Neuronal stem cell (in vitro differentiated cells): ENCODE data around the gene APOA1.

Source experiments
- DNase-seq: peaks from one replicate; pipeline ENCODE4 v3.0.0-alpha.2; 2013; ENCODE audit warnings: low spot score
- H2AFZ ChIP-seq: one replicate; pipeline ENCODE4 v1.6.1; 2013; ENCODE audit warnings: mild to moderate bottlenecking, low read length, inconsistent platforms
- H2AK5ac ChIP-seq: 2 replicates; pipeline ENCODE4 v1.6.1; 2013; ENCODE audit warnings: low read depth, mild to moderate bottlenecking, inconsistent platforms, low read length, moderate library complexity, mixed read lengths
- H2BK120ac ChIP-seq: 2 replicates; pipeline ENCODE4 v1.6.1; 2013; ENCODE audit warnings: low read depth, mild to moderate bottlenecking, inconsistent platforms, low read length, moderate library complexity, mixed read lengths
- H2BK12ac ChIP-seq: one replicate; pipeline ENCODE4 v1.6.1; 2013; ENCODE audit warnings: low read length, inconsistent platforms
- H2BK15ac ChIP-seq: 2 replicates; pipeline ENCODE4 v1.6.1; 2013; ENCODE audit warnings: mild to moderate bottlenecking, low read length, inconsistent platforms, mixed read lengths
- H2BK5ac ChIP-seq: one replicate; pipeline ENCODE4 v1.6.1; 2013; ENCODE audit warnings: inconsistent platforms, mild to moderate bottlenecking, low read length, moderate library complexity
- H3K14ac ChIP-seq: one replicate; pipeline ENCODE4 v1.6.1; 2013; ENCODE audit warnings: low read length, inconsistent platforms
- H3K18ac ChIP-seq: 2 replicates; pipeline ENCODE4 v1.6.1; 2013; ENCODE audit warnings: low read length, inconsistent platforms
- H3K23ac ChIP-seq: 2 replicates; pipeline ENCODE4 v1.6.1; 2013; ENCODE audit warnings: low read depth, mild to moderate bottlenecking, mixed read lengths, low read length, inconsistent platforms; ENCODE audit not compliant: poor library complexity
- H3K27ac ChIP-seq: replicated peaks from 3 replicates; pipeline ENCODE4 v1.5.1; 2013; ENCODE audit warnings: low read length, inconsistent platforms
- H3K27me3 ChIP-seq, 3 experiments: 2 replicates each; pipeline ENCODE4 v1.6.1; 2013; ENCODE audit warnings: low read length in 3 of 3, mild to moderate bottlenecking in 2 of 3, inconsistent platforms in 1 of 3, low read depth in 1 of 3, mixed read lengths in 1 of 3, moderate library complexity in 1 of 3; ENCODE audit not compliant: control insufficient read depth in 3 of 3, insufficient read depth in 3 of 3
- H3K36me3 ChIP-seq, 2 donors: replicated peaks in 1 of 2; 2 replicates each; pipeline ENCODE4 v1.6.1; 2013; ENCODE audit warnings: low read length in 2 of 2; ENCODE audit not compliant: control insufficient read depth in 2 of 2, insufficient read depth in 2 of 2
- H3K4ac ChIP-seq: 2 replicates; pipeline ENCODE4 v1.6.1; 2013; ENCODE audit warnings: inconsistent platforms, mild to moderate bottlenecking, low read length, moderate library complexity
- H3K4me1 ChIP-seq, 2 donors: 1 replicate in 1 of 2; 2 replicates in 1 of 2; pipeline ENCODE4 v1.6.1; 2013; ENCODE audit warnings: low read length in 2 of 2, low read depth in 1 of 2; ENCODE audit not compliant: control insufficient read depth in 2 of 2, insufficient read depth in 1 of 2
- H3K4me2 ChIP-seq: one replicate; pipeline ENCODE4 v1.6.1; 2013; ENCODE audit warnings: mild to moderate bottlenecking, low read length, inconsistent platforms; ENCODE audit not compliant: insufficient read depth, poor library complexity, severe bottlenecking
- H3K4me3 ChIP-seq, 2 donors: 2 replicates each; pipeline ENCODE4 v1.5.1; 2013; ENCODE audit warnings: low read length in 2 of 2, mild to moderate bottlenecking in 2 of 2, inconsistent platforms in 1 of 2, moderate library complexity in 1 of 2
- H3K79me1 ChIP-seq: one replicate; pipeline ENCODE4 v1.6.1; 2013; ENCODE audit warnings: low read depth, mild to moderate bottlenecking, inconsistent platforms, low read length, moderate library complexity
- H3K9ac ChIP-seq: one replicate; pipeline ENCODE4 v1.6.1; 2013; ENCODE audit warnings: mild to moderate bottlenecking, low read depth, low read length, inconsistent platforms; ENCODE audit not compliant: poor library complexity
- H3K9me3 ChIP-seq, 2 donors: replicated peaks in 1 of 2; 2 replicates each; pipeline versions ENCODE3 to v1.6.1; 2013; ENCODE audit warnings: low read length in 2 of 2, mild to moderate bottlenecking in 2 of 2, inconsistent platforms in 1 of 2, low read depth in 1 of 2, mixed read lengths in 1 of 2, moderate library complexity in 1 of 2; ENCODE audit not compliant: control insufficient read depth in 2 of 2, insufficient read depth in 1 of 2
- H4K8ac ChIP-seq: one replicate; pipeline ENCODE4 v1.6.1; 2013; ENCODE audit warnings: low read depth, mild to moderate bottlenecking, inconsistent platforms, low read length, moderate library complexity
- H4K91ac ChIP-seq: one replicate; pipeline ENCODE4 v1.6.1; 2013; ENCODE audit warnings: low read length, low read depth, mild to moderate bottlenecking, inconsistent platforms; ENCODE audit not compliant: poor library complexity
- WGBS, 2 donors: extraction: QIAGEN DNeasy Blood & Tissue Kit; methylation state at CpG; one replicate each; pipeline ENCODE4 v1.1.7; 2013; ENCODE audit warnings: missing lambda C conversion rate in 2 of 2, mixed read lengths in 1 of 2; ENCODE audit not compliant: insufficient read length in 2 of 2, insufficient replicate concordance in 1 of 2; ENCODE audit errors: extremely low coverage in 2 of 2; 5-methylcytosine and 5-hydroxymethylcytosine counted together

APOA1 gene

GRCh38 chr11:116879800-116880625, 42.6 kb upstream of the APOA1 start:
- Histone ChIP-seq H3K36me3 (peaks cover 3 to 23% of the 10 kb centered on the region in 2 donors), H3K27me3 (no peaks in the 10 kb centered on the region), H4K91ac (no peak overlapping the region), H3K4ac (no peak overlapping the region), H2BK120ac (no peak overlapping the region), H3K9ac (no peak overlapping the region), H3K27ac (no peak overlapping the region), H3K9me3 (no peaks in the 10 kb centered on the region), H3K4me1 (no peaks in the 10 kb centered on the region), H4K8ac (no peak overlapping the region), H3K4me2 (no peak overlapping the region), H2BK5ac (no peak overlapping the region), H3K14ac (no peak overlapping the region), H2BK12ac (no peak overlapping the region), H2AFZ (no peak overlapping the region), H3K23ac (no peak overlapping the region), H3K4me3 (no peak overlapping the region), H2BK15ac (no peak overlapping the region), H2AK5ac (no peak overlapping the region), H3K79me1 (no peaks in the 10 kb centered on the region), H3K18ac (no peak overlapping the region)
- DNase-seq, result peak; percentile 29
- WGBS, 2 donors, result no CpG with 5 or more reads among the region's 5 CpGs

GRCh38 chr11:116876656-116877055, 39.2 kb upstream of the APOA1 start:
- Histone ChIP-seq H4K91ac (no peak overlapping the region), H3K9me3 (no peaks in the 10 kb centered on the region), H3K27ac (no peak overlapping the region), H3K23ac (no peak overlapping the region), H3K4ac (no peak overlapping the region), H2BK15ac (no peak overlapping the region), H3K79me1 (no peaks in the 10 kb centered on the region), H4K8ac (no peak overlapping the region), H2AFZ (no peak overlapping the region), H2BK12ac (no peak overlapping the region), H2AK5ac (no peak overlapping the region), H3K27me3 (no peaks in the 10 kb centered on the region), H3K14ac (no peak overlapping the region), H3K4me3 (no peak overlapping the region), H3K36me3 (peaks cover 19 to 52% of the 10 kb centered on the region in 2 donors), H3K9ac (no peak overlapping the region), H3K4me1 (no peaks in the 10 kb centered on the region), H3K4me2 (no peak overlapping the region), H2BK120ac (no peak overlapping the region), H3K18ac (no peak overlapping the region), H2BK5ac (no peak overlapping the region)
- no peak for DNase-seq
- WGBS, 2 donors, result no CpG with 5 or more reads among the region's 8 CpGs

- no peak overlapping the region for H3K18ac ChIP-seq
- no peak overlapping the region for H2BK12ac ChIP-seq
- H3K4ac ChIP-seq, result no peak overlapping the region
- WGBS, 2 donors, result no CpG with 5 or more reads among the region's 7 CpGs
- no peak overlapping the region for H2BK120ac ChIP-seq
- no peak overlapping the region for H4K8ac ChIP-seq
- no peaks in the 10 kb centered on the region for H3K79me1 ChIP-seq
- no peak overlapping the region for H2BK15ac ChIP-seq
- no peak overlapping the region for H2AFZ ChIP-seq
- H2AK5ac ChIP-seq, result no peak overlapping the region
- H3K9ac ChIP-seq, result no peak overlapping the region
- no peak overlapping the region for H3K4me3 ChIP-seq
- H3K23ac ChIP-seq, result no peak overlapping the region
- H3K27me3 ChIP-seq, result no peaks in the 10 kb centered on the region
- H4K91ac ChIP-seq, result no peak overlapping the region
- no peaks in the 10 kb centered on the region for H3K4me1 ChIP-seq
- H2BK5ac ChIP-seq, result no peak overlapping the region
- no peaks in the 10 kb centered on the region for H3K9me3 ChIP-seq
- no peak overlapping the region for H3K4me2 ChIP-seq
- DNase-seq, result no peak
- H3K27ac ChIP-seq, result no peak overlapping the region
- H3K36me3 ChIP-seq, result peaks cover 25 to 65% of the 10 kb centered on the region in 2 donors
- H3K14ac ChIP-seq, result no peak overlapping the region
Measured at GRCh38 chr11:116875194-116875593, 37.8 kb upstream of the APOA1 start.

GRCh38 chr11:116874251-116874650, 36.8 kb upstream of the APOA1 start:
- no peaks in the 10 kb centered on the region for H3K4me1 ChIP-seq
- no peaks in the 10 kb centered on the region for H3K79me1 ChIP-seq
- no peak overlapping the region for H4K91ac ChIP-seq
- no peak overlapping the region for H3K4me2 ChIP-seq
- no peak overlapping the region for H2AK5ac ChIP-seq
- no peak overlapping the region for H3K14ac ChIP-seq
- no peaks in the 10 kb centered on the region for H3K9me3 ChIP-seq
- no peak overlapping the region for H3K23ac ChIP-seq
- H3K4ac ChIP-seq, result no peak overlapping the region
- H4K8ac ChIP-seq, result no peak overlapping the region
- H2AFZ ChIP-seq, result no peak overlapping the region
- no peak overlapping the region for H3K9ac ChIP-seq
- no peaks in the 10 kb centered on the region for H3K27me3 ChIP-seq
- peaks cover 31 to 75% of the 10 kb centered on the region in 2 donors for H3K36me3 ChIP-seq
- no peak overlapping the region for H2BK15ac ChIP-seq
- H3K4me3 ChIP-seq, result no peak overlapping the region
- H2BK12ac ChIP-seq, result no peak overlapping the region
- no CpG with 5 or more reads among the region's 2 CpGs for WGBS, 2 donors
- H2BK5ac ChIP-seq, result no peak overlapping the region
- H2BK120ac ChIP-seq, result no peak overlapping the region
- H3K18ac ChIP-seq, result no peak overlapping the region
- no peak for DNase-seq
- no peak overlapping the region for H3K27ac ChIP-seq
